ENCODE measurements around the gene NRAS.
A peak's percentile ranks its signal among the peaks of the same experiment; 100 is the strongest.

NRAS gene

GRCh38 chr1:114716304-114717170 is at the start of gene NRAS:
TSS of gene NRAS (minus strand) at chr1:114716771. CDS start at chr1:114716160, 611 bp downstream.
- H3K4me3 ChIP-seq (ENCODE audit: low read depth, low read length) = peak within 1 kb of the TSS; percentile 99
- TF ChIP-seq CTCF (IDR thresholded peaks at IDR 0.05; ENCODE audit: low read depth, low read length) = no peak

DNA sequence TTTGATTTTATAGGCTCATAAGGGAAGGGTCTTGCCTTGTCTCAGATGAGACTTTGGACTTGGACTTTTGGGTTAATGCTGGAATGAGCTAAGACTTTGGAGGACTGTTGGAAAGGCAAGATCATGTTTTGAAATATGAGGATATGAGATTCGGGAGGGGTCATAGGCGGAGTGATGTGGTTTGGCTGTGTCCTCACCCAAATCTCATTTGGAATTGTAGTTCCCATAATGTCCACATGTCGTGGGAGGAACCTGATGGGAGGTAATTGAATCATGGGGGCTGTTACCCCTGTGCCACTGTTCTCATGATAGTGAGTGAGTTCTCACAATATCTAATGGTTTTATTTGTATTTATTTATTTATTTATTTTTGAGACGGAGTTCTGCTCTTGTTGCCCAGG is 48.1 kb upstream of the NRAS start:
- no peak for TF ChIP-seq CTCF (IDR thresholded peaks at IDR 0.05; ENCODE audit: low read depth, low read length)
- no peak overlapping the region for H3K4me3 ChIP-seq (ENCODE audit: low read depth, low read length)

GRCh38 chr1:114758256-114758832 is 41.8 kb upstream of the NRAS start:
- peak overlapping the region; percentile 100 for H3K4me3 ChIP-seq (ENCODE audit: low read depth, low read length)
- no peak; the same call in 1 of the 2 replicates for TF ChIP-seq CTCF (IDR thresholded peaks at IDR 0.05; ENCODE audit: low read depth, low read length)

DNA sequence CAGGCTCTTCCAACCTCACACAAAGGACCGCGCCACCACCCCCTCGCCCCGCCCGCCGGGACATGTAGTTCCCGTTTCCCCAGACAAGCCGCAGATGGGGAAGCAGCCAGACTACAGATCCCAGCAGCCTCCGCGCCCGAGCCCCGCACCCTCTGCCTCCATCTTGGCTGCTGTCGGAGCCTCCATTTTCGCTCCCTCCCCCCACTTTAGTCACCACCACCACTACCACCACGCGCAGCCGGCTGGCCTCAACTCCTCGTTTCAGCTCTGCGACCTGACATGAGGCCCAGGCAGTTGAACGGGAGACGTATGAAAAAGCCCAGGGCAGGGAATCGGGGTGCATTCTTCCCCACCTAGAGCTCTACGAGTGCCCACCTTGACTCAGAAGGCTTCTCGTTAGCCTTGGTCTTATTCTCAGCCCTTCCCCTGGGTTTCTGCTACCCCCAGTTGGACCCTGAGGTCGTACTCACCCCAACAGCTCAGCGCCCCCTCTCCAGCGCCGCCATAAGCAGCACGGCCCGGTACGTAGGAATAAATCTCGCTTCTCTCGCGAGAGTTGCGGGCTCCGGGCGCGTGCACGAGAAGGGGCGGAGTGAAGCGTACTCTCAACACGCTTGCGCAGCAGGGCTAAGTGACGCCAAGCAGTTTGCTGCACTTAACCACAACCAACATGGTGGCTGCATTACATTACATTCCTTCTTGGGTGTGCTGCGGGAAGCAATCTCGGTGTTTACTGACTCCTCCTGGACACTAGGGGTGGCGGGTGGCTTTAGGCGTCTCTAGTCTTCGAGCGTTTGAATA is 41.1 kb upstream of the NRAS start, which contains the start of gene CSDE1:
Gene CSDE1, minus strand, starts transcription at position 530 of the 801 bp plus-strand sequence. CDS start 18,094 bp downstream, outside the sequence.
- peak within 1 kb of the TSS; percentile 100 for H3K4me3 ChIP-seq (ENCODE audit: low read depth, low read length)
- peak; percentile 47; the same call in 1 of the 2 replicates for TF ChIP-seq CTCF (IDR thresholded peaks at IDR 0.05; ENCODE audit: low read depth, low read length)

GRCh38 chr1:114756949-114757454 is 40.4 kb upstream of the NRAS start:
- no peak for TF ChIP-seq CTCF (IDR thresholded peaks at IDR 0.05; ENCODE audit: low read depth, low read length)

DNA sequence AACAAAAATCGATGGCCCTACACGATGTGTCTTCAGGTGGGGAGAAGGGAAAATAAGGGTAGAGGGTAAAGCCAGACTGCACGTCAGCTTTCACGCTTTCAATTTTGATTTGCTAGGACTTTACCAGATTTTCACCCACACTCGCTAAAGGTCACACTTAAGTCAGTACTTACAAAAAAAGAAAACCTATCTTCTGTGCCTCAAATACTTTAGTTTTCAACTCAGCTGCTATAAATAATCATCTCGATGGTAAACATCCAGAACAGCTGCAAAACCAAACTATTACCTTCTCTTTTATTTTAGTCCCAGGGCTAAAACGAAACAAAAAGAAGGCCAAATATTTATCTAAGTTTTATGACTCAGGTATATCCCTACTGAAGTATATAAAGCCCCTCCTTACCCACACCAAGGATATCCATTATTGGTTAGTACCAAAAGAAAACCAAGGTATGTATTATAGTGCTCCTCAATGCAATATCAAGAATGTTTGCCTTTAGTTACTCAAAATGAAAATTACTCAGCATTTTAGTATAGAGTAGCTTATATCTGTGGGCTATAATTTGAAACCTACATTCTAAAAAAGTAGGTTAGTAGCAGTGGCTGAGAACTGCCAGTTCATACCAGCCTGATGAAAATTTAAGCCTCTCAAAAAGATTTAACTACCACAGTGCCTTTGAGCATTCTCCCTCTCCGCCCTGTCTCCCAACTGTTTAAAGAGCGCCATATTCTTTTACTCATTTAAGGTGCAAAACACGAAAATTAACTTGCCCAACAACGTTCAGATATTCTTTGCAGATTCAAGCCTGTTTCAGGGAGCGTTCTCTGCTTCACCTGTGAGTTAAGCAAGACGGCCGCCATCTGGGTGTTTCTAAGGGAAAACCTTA is 39.7 kb upstream of the NRAS start:
- TF ChIP-seq CTCF (IDR thresholded peaks at IDR 0.05; ENCODE audit: low read depth, low read length) = no peak
- H3K4me3 ChIP-seq (ENCODE audit: low read depth, low read length) = peak overlapping the region; percentile 100

More at GRCh38 chr1:114756949-114757454, 40.4 kb upstream of the NRAS start:
- peak overlapping the region; percentile 100 for H3K4me3 ChIP-seq (ENCODE audit: low read depth, low read length)

Data from WI38 (cell line).